PFSK-1 (cell line): ENCODE data around the gene PTPRH.

ENCODE experiments used
- FOXP2 ChIP-seq: optimal IDR thresholded peaks from 2 replicates; pipeline ENCODE3; 2011; ENCODE audit warnings: borderline replicate concordance, control low read depth, inconsistent platforms; ENCODE audit not compliant: insufficient read depth; ENCODE audit errors: extremely low read length, extremely low read depth
- POLR2AphosphoS5 ChIP-seq: IDR thresholded peaks from 2 replicates; pipeline ENCODE4 v1.6.1; 2012; ENCODE audit warnings: low read depth, mild to moderate bottlenecking, control low read depth, low read length, moderate library complexity
- SIN3A ChIP-seq: IDR thresholded peaks from 2 replicates; pipeline ENCODE4 v1.6.1; 2012; ENCODE audit warnings: mild to moderate bottlenecking, low read length, moderate library complexity, borderline replicate concordance; ENCODE audit not compliant: insufficient read depth
- TAF1 ChIP-seq: IDR thresholded peaks from 2 replicates; pipeline ENCODE4 v1.6.1; 2012; ENCODE audit warnings: low read length, control low read depth, borderline replicate concordance; ENCODE audit not compliant: insufficient read depth
- TF ChIP-seq, protein P1 (sequence below), 2 experiments: IDR thresholded peaks; 2 replicates each; pipeline versions ENCODE4 v1.6.1 to v1.8.0; 2011 to 2012; ENCODE audit warnings: low read depth in 2 of 2, low read length in 2 of 2, control low read depth in 1 of 2, inconsistent platforms in 1 of 2, mild to moderate bottlenecking in 1 of 2, moderate library complexity in 1 of 2; ENCODE audit not compliant: insufficient read depth in 1 of 2

The PTPRH gene

DNA sequence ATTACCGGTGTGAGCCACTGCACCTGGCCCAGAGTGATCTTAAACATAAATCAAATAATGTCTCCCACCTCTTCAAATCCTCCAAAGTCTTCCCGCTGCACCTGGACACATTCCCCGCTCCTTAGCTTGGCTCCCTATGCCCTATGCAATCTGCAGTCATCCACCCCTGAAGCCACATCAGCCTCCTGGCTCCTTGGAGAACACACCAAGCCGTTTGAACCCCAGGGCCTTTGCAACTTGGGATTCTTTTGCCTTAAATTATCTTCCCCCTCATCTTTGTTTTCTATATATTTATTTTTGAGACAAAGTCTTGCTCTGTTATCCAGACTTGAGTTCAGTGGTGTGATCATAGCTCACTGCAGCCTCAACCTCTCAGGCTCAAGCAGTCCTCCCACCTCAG, 40.2 kb downstream of the PTPRH start:
- TF ChIP-seq TAF1 = no peak
- TF ChIP-seq FOXP2 = no peak
- no peak for TF ChIP-seq POLR2AphosphoS5
- TF ChIP-seq SIN3A = no peak
- TF ChIP-seq, protein P1, sequence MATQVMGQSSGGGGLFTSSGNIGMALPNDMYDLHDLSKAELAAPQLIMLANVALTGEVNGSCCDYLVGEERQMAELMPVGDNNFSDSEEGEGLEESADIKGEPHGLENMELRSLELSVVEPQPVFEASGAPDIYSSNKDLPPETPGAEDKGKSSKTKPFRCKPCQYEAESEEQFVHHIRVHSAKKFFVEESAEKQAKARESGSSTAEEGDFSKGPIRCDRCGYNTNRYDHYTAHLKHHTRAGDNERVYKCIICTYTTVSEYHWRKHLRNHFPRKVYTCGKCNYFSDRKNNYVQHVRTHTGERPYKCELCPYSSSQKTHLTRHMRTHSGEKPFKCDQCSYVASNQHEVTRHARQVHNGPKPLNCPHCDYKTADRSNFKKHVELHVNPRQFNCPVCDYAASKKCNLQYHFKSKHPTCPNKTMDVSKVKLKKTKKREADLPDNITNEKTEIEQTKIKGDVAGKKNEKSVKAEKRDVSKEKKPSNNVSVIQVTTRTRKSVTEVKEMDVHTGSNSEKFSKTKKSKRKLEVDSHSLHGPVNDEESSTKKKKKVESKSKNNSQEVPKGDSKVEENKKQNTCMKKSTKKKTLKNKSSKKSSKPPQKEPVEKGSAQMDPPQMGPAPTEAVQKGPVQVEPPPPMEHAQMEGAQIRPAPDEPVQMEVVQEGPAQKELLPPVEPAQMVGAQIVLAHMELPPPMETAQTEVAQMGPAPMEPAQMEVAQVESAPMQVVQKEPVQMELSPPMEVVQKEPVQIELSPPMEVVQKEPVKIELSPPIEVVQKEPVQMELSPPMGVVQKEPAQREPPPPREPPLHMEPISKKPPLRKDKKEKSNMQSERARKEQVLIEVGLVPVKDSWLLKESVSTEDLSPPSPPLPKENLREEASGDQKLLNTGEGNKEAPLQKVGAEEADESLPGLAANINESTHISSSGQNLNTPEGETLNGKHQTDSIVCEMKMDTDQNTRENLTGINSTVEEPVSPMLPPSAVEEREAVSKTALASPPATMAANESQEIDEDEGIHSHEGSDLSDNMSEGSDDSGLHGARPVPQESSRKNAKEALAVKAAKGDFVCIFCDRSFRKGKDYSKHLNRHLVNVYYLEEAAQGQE (IDR thresholded peaks at IDR 0.05; ENCODE audit: insufficient read depth in 1 of 2, low read depth in 2 of 2, low read length in 2 of 2) = no peak

GRCh38 chr19:55166530-55167268, 42.6 kb downstream of the PTPRH start, which contains the start of gene DNAAF3:
TSS of gene DNAAF3 (minus strand) at chr19:55166613. CDS start at chr19:55166413, 200 bp downstream.
- TF ChIP-seq FOXP2 (peak; percentile 30), SIN3A (peak; percentile 90; the same call in 1 of the 2 replicates), POLR2AphosphoS5 (peak; percentile 77), TAF1 (no peak; the same call in 1 of the 2 replicates)
- TF ChIP-seq, protein P1 (IDR thresholded peaks at IDR 0.05; ENCODE audit: insufficient read depth in 1 of 2, low read depth in 2 of 2, low read length in 2 of 2) = no peak

DNA sequence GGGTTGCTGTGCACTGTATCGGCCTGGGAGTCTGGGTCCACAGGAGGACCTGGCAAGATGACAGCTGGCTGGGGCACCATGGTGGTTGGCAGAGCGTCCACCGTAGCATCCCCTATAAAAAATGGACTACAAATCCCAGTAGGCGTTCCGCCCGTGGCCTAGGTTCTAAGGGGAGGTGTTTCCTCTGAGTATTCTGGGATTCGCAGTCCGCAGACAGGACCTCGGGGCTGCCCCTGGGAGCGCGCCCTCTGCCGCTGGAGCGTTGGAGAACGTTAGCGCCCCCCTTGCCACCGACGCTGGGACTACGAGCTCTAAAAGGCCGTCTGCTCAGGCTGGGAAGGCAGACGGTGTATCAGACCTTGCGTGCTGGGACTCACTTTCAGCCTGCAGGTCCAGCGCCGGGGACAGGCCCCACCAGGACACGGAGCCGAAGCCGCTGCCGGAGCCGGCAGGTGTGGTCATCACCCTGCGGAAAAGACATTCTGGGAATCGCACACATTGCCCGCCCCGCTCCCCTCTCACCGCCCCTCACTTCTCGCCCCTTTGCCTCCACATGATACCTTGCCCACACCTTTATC, 43.3 kb downstream of the PTPRH start:
- TF ChIP-seq, protein P1 (IDR thresholded peaks at IDR 0.05; ENCODE audit: insufficient read depth in 1 of 2, low read depth in 2 of 2, low read length in 2 of 2) = 0 out of 4 replicates have a peak, but pooled peaks of 1 of the 2 experiments have one; percentile 6
- peak; percentile 84 for TF ChIP-seq FOXP2
- no peak for TF ChIP-seq SIN3A

DNA sequence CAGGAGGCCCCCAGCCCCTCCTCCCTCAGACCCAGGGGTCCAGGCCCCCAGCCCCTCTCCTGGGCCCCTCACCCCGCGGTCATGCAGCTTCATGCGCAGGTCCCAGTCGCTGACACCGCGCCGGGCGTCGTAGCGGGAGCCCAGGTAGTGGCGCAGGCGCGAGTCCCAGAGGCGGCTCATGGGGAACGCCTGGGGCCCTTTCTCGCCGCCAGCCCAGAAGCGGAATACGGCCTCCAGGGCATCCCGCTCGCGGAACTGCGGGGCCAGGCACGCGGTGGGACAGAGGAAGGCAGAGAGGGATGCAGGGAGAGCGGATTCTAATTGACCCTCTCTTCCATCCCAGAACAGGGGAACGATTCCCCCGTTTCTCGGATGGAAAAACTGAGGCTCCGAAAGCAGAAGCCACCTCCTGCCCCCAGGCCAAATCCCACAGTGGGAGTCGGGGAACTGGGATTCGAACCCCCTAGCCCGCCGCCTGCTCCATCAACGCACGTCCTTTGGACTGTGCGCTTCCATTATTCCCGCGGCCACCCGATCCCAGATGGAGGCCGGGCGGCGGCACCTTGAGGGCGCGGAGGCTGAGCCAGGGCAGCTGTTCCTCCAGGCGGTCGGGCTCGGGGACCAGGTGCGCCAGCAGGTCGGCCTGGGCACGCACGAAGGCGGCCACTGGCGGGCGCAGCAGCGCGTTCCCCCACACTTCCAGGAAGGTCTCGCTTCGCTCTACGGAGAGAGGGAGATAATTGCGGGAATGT, 47.6 kb downstream of the PTPRH start:
- TF ChIP-seq, protein P1 (IDR thresholded peaks at IDR 0.05; ENCODE audit: insufficient read depth in 1 of 2, low read depth in 2 of 2, low read length in 2 of 2) = no peak
- TF ChIP-seq FOXP2 (no peak), SIN3A (no peak), POLR2AphosphoS5 (no peak), TAF1 (no peak)
